ENCODE data around the gene CACNA2D2. TPM values are rescaled to one million over a fixed set of nuclear protein-coding genes. Genes with fewer than 3 reads are reported as not detected.

CACNA2D2 gene
- total and polyA plus RNA-seq, 2 of the 13 experiments (the other 11 are each of a cell fraction or from before 2014, with no cell fraction given) = not detected

DNA sequence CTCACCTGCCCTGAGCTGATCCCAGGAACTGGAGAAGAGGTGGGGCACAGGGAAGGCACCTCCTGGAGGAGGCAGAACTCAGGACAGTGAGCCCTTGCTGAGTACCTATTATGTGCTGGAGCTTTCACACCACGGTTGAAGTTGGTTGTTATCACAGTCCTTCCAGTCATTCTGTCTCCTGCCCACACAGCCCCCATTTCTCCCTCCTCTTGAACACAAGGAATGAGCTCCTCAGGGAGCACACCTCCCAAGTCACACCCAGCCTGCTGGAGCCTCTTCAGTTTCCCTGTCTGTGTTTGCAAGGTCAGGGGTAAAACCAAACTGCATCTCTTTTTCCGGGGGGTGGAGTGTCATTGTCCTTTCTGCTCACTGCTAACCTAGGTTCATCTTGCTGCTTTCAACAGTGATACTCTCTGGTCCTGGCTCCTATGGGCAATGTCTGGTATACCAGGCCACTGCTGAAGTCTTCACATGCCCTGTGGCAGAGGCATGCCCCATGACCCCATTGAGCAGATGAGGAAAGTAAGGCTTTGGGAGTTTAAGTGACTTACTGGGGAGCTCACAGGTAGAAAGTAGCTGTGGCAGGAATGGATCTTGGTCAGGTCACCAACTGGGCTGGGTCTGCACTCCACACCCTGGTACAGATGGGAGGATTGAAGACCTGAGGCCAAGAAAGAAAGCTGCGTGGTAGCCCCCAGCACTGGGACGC lies 34.1 kb upstream of the CACNA2D2 start (continued):
- TF ChIP-seq, protein P1, sequence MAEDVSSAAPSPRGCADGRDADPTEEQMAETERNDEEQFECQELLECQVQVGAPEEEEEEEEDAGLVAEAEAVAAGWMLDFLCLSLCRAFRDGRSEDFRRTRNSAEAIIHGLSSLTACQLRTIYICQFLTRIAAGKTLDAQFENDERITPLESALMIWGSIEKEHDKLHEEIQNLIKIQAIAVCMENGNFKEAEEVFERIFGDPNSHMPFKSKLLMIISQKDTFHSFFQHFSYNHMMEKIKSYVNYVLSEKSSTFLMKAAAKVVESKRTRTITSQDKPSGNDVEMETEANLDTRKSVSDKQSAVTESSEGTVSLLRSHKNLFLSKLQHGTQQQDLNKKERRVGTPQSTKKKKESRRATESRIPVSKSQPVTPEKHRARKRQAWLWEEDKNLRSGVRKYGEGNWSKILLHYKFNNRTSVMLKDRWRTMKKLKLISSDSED (CRISPR knock-in tag; IDR thresholded peaks at IDR 0.05) = no peak
- TF ChIP-seq SSRP1 (CRISPR knock-in tag; IDR thresholded peaks at IDR 0.05) (no peak), ZNF451 (CRISPR knock-in tag; IDR thresholded peaks at IDR 0.05) (no peak), ZNF44 (CRISPR knock-in tag; IDR thresholded peaks at IDR 0.05) (no peak)
- TF ChIP-seq, protein P2, sequence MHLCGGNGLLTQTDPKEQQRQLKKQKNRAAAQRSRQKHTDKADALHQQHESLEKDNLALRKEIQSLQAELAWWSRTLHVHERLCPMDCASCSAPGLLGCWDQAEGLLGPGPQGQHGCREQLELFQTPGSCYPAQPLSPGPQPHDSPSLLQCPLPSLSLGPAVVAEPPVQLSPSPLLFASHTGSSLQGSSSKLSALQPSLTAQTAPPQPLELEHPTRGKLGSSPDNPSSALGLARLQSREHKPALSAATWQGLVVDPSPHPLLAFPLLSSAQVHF (CRISPR knock-in tag; IDR thresholded peaks at IDR 0.05) = no peak
- TF ChIP-seq, protein P3, sequence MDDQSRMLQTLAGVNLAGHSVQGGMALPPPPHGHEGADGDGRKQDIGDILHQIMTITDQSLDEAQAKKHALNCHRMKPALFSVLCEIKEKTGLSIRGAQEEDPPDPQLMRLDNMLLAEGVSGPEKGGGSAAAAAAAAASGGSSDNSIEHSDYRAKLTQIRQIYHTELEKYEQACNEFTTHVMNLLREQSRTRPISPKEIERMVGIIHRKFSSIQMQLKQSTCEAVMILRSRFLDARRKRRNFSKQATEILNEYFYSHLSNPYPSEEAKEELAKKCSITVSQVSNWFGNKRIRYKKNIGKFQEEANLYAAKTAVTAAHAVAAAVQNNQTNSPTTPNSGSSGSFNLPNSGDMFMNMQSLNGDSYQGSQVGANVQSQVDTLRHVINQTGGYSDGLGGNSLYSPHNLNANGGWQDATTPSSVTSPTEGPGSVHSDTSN (CRISPR knock-in tag; IDR thresholded peaks at IDR 0.05; ENCODE audit: borderline replicate concordance) = no peak

DNA sequence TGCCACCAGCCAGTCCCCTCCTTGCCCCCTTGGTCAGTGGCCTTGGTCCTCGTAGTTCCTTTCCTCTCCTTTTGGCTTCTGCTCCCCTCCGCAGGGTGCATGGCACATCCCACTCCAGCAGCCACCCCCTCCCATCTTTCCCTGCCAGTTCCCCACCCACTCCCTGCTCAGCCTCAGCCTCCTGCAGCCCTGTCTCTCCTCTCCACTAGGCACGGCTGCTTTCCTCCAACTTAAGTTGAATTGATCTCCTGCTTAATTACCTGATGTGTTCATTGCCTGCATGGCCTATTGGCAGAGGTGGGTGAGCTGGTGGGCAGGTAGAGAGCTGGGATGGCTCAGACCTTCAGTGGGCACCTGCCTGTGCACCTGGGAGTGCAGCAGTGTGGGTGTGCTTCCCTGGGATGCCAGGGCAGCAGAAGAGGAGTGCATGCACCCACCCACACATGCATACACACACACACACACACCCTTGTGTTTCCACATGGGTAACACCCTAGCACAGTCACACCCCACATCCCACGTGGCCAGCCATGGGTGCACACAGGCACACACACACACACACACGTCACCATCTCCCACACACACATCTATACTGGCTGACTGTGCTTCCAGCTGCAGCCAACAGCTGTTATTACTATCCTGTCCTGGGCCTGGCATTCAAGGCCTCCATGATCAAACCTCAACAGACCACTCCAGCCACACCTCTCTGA lies 33.2 kb upstream of the CACNA2D2 start:
- ATAC-seq (no peak), FAIRE-seq (no peak), DNase-seq (ENCODE audit: low spot score) (no peak)
- Histone ChIP-seq H4K20me1 (ENCODE audit: insufficient read depth, low read length) (no peaks in the 10 kb centered on the region), H3K27ac (ENCODE audit: extremely low read length, insufficient read depth, low read length) (no peak overlapping the region), H3K9ac (ENCODE audit: insufficient read depth, low read depth, low read length) (no peak overlapping the region), H3K4me1 (ENCODE audit: insufficient read depth, low read length) (no peaks in the 10 kb centered on the region), H3K27me3 (ENCODE audit: control insufficient read depth in 1 of 2, insufficient read depth in 2 of 2, low read length in 2 of 2) (peaks cover 2 to 78% of the 10 kb centered on the region in 2 experiments; a peak in 4 of 5 replicates), H2AFZ (ENCODE audit: low read length) (no peak overlapping the region), H3K9me3 (ENCODE audit: low read length) (no peaks in the 10 kb centered on the region), H3K4me3 (replicated peaks in 1 of 3; ENCODE audit: insufficient read depth in 1 of 3, low read depth in 2 of 3, low read length in 3 of 3) (no peak overlapping the region), H3K4me2 (ENCODE audit: low read depth, low read length) (no peak overlapping the region), H3K79me2 (ENCODE audit: insufficient read depth, low read length) (no peaks in the 10 kb centered on the region), H3K36me3 (replicated peaks in 1 of 2; ENCODE audit: control insufficient read depth in 1 of 2, insufficient read depth in 2 of 2, low read length in 2 of 2) (no peaks in the 10 kb centered on the region)
- BruUV-seq (replicated peaks) = no TSS peak
- intact Hi-C loops (cut with micrococcal nuclease; ENCODE audit: unreplicated experiment) (no loop called here), in situ Hi-C loops (cut with HindIII; ENCODE audit: extremely low pct_ligation_motif_present, low pct_unique_long_range_greater_than_20kb) (no loop called here)
- TF ChIP-seq, protein P4, sequence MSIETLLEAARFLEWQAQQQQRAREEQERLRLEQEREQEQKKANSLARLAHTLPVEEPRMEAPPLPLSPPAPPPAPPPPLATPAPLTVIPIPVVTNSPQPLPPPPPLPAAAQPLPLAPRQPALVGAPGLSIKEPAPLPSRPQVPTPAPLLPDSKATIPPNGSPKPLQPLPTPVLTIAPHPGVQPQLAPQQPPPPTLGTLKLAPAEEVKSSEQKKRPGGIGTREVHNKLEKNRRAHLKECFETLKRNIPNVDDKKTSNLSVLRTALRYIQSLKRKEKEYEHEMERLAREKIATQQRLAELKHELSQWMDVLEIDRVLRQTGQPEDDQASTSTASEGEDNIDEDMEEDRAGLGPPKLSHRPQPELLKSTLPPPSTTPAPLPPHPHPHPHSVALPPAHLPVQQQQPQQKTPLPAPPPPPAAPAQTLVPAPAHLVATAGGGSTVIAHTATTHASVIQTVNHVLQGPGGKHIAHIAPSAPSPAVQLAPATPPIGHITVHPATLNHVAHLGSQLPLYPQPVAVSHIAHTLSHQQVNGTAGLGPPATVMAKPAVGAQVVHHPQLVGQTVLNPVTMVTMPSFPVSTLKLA (IDR thresholded peaks at IDR 0.05) = peak; percentile 61
- TF ChIP-seq CREB1 (IDR thresholded peaks at IDR 0.05) (peak; percentile 40; the same call in 1 of the 2 replicates), CREB1 (CRISPR knock-in tag; IDR thresholded peaks at IDR 0.05) (no peak), ZNF44 (CRISPR knock-in tag; IDR thresholded peaks at IDR 0.05) (no peak)
- POLR2A ChIA-PET = no interaction called here
- 3% methylated on average over 4 of the region's 5 CpGs for WGBS (ENCODE audit: low lambda C conversion rate)
- CTCF ChIA-PET (ENCODE audit: low intra/inter-chr PET ratio, low total read pairs) = no interaction called here

Measured in HepG2 (cell line).